ENCODE results near the gene TENT5C.

Gene TENT5C

GRCh38 chr1:117674521-117675400 lies 68.9 kb downstream of the TENT5C start:
- TF ChIP-seq ISL1 (CRISPR knock-in tag; IDR thresholded peaks at IDR 0.05) (no peak), CSRNP3 (CRISPR knock-in tag; IDR thresholded peaks at IDR 0.05) (no peak), TCF4 (CRISPR knock-in tag; IDR thresholded peaks at IDR 0.05; ENCODE audit: borderline replicate concordance) (no peak), BACH2 (CRISPR knock-in tag; IDR thresholded peaks at IDR 0.05; ENCODE audit: borderline replicate concordance) (no peak), TOX (CRISPR knock-in tag; IDR thresholded peaks at IDR 0.05; ENCODE audit: borderline replicate concordance) (no peak), CSDC2 (CRISPR knock-in tag; IDR thresholded peaks at IDR 0.05) (no peak), ARNTL (CRISPR knock-in tag; IDR thresholded peaks at IDR 0.05; ENCODE audit: borderline replicate concordance, low read depth) (no peak), ZC3H10 (CRISPR knock-in tag; IDR thresholded peaks at IDR 0.05) (no peak), OSR1 (CRISPR knock-in tag; IDR thresholded peaks at IDR 0.05) (no peak)
- no peak for ATAC-seq

- TF ChIP-seq RARB (CRISPR knock-in tag; IDR thresholded peaks at IDR 0.05) (no peak), ZNF70 (CRISPR knock-in tag; IDR thresholded peaks at IDR 0.05) (no peak), CSRNP3 (CRISPR knock-in tag; IDR thresholded peaks at IDR 0.05) (no peak), POU6F1 (CRISPR knock-in tag; IDR thresholded peaks at IDR 0.05; ENCODE audit: borderline replicate concordance, low read depth) (no peak), ZFP3 (CRISPR knock-in tag; IDR thresholded peaks at IDR 0.05) (no peak), BACH2 (CRISPR knock-in tag; IDR thresholded peaks at IDR 0.05; ENCODE audit: borderline replicate concordance) (no peak)
- ATAC-seq = no peak
Observed at GRCh38 chr1:117675907-117676430, 70.1 kb downstream of the TENT5C start.

- no peak for ATAC-seq
Observed at GRCh38 chr1:117676615-117677130, 70.8 kb downstream of the TENT5C start.

More at GRCh38 chr1:117676615-117677130, 70.8 kb downstream of the TENT5C start:
- TF ChIP-seq GLIS3 (CRISPR knock-in tag; IDR thresholded peaks at IDR 0.05) (no peak), PATZ1 (CRISPR knock-in tag; IDR thresholded peaks at IDR 0.05; ENCODE audit: borderline replicate concordance) (no peak), ARNTL (CRISPR knock-in tag; IDR thresholded peaks at IDR 0.05; ENCODE audit: borderline replicate concordance, low read depth) (no peak), ESRRG (CRISPR knock-in tag; IDR thresholded peaks at IDR 0.05) (no peak), ZFP30 (CRISPR knock-in tag; IDR thresholded peaks at IDR 0.05) (no peak), SNAI2 (CRISPR knock-in tag; IDR thresholded peaks at IDR 0.05) (no peak), TOX (CRISPR knock-in tag; IDR thresholded peaks at IDR 0.05; ENCODE audit: borderline replicate concordance) (no peak), OSR1 (CRISPR knock-in tag; IDR thresholded peaks at IDR 0.05) (no peak), RARB (CRISPR knock-in tag; IDR thresholded peaks at IDR 0.05) (no peak), ZNF565 (CRISPR knock-in tag; conservative IDR thresholded peaks at IDR 0.05; ENCODE audit: low read depth) (no peak), POU6F1 (CRISPR knock-in tag; IDR thresholded peaks at IDR 0.05; ENCODE audit: borderline replicate concordance, low read depth) (no peak), ZNF8 (CRISPR knock-in tag; IDR thresholded peaks at IDR 0.05) (no peak), CSRNP3 (CRISPR knock-in tag; IDR thresholded peaks at IDR 0.05) (no peak)
- TF ChIP-seq, protein P1, sequence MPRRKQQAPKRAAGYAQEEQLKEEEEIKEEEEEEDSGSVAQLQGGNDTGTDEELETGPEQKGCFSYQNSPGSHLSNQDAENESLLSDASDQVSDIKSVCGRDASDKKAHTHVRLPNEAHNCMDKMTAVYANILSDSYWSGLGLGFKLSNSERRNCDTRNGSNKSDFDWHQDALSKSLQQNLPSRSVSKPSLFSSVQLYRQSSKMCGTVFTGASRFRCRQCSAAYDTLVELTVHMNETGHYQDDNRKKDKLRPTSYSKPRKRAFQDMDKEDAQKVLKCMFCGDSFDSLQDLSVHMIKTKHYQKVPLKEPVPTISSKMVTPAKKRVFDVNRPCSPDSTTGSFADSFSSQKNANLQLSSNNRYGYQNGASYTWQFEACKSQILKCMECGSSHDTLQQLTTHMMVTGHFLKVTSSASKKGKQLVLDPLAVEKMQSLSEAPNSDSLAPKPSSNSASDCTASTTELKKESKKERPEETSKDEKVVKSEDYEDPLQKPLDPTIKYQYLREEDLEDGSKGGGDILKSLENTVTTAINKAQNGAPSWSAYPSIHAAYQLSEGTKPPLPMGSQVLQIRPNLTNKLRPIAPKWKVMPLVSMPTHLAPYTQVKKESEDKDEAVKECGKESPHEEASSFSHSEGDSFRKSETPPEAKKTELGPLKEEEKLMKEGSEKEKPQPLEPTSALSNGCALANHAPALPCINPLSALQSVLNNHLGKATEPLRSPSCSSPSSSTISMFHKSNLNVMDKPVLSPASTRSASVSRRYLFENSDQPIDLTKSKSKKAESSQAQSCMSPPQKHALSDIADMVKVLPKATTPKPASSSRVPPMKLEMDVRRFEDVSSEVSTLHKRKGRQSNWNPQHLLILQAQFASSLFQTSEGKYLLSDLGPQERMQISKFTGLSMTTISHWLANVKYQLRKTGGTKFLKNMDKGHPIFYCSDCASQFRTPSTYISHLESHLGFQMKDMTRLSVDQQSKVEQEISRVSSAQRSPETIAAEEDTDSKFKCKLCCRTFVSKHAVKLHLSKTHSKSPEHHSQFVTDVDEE (CRISPR knock-in tag; IDR thresholded peaks at IDR 0.05) = no peak

Data from SK-N-SH treated with all-trans-retinoic acid at 6 μM for 48 hours (cell line).